Measurements from ENCODE around the gene ALMS1. TPM values are rescaled to one million over a fixed set of nuclear protein-coding genes. Genes with fewer than 3 reads are reported as not detected.

Gene ALMS1
- total and polyA plus RNA-seq, 9 of the 15 experiments (the other 6 are each of a cell fraction or from before 2014, with no cell fraction given): 1.4 to 26.3 (median 13.6) TPM

DNA sequence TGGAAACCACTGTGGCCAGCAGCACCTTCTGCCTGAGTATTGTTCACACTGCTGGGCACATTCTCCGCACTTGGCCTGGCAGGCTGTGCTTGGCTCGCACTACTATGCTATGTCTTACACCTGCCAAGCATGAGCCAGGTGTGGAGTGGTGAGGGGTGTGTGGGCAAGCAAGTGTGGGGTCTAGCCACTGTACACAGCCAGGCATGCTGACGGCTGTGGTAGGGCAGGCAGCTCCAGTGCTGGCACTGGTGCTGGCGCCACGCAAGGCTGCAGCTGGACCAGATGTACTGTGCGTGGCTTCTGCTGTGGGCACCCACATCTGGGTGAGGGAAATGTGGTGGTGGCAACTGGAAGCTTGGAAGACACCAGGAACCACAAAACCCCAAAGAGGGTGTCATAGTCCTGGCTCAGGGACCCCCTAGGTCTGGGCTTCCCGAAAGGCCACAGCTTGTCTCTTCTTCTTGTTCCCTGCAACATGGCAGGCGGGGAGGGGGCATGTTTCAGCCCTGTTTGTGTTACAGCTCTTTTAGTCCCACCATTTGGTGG is 101.5 kb downstream of the ALMS1 start:
- H3K27ac ChIP-seq (ENCODE audit: extremely low read depth, low read depth, low read length): no peak overlapping the region
- H3K9ac ChIP-seq (ENCODE audit: insufficient read depth in 1 of 2, low read depth in 2 of 2, low read length in 2 of 2): no peak overlapping the region
- H3K36me3 ChIP-seq (ENCODE audit: control insufficient read depth, insufficient read depth, low read length): peaks cover 5% of the 10 kb centered on the region; the same call in 1 of the 3 replicates
- no peaks in the 10 kb centered on the region for H3K9me3 ChIP-seq (replicated peaks; ENCODE audit: control insufficient read depth, insufficient read depth, low read depth, low read length)
- no peaks in the 10 kb centered on the region for H3K4me1 ChIP-seq (replicated peaks in 1 of 2; ENCODE audit: control insufficient read depth in 2 of 2, insufficient read depth in 2 of 2, low read length in 2 of 2)
- intact Hi-C loops (cut with micrococcal nuclease): no loop called here
- no peak overlapping the region for H2AFZ ChIP-seq (ENCODE audit: low read depth, low read length)
- 78% methylated on average over 8 of the region's 8 CpGs for WGBS (ENCODE audit: insufficient coverage, low coverage, missing lambda C conversion rate)
- POLR2A ChIA-PET: no interaction called here
- no peaks in the 10 kb centered on the region for H3K27me3 ChIP-seq (ENCODE audit: control insufficient read depth in 2 of 2, insufficient read depth in 2 of 2, low read length in 2 of 2)
- H3K79me2 ChIP-seq (ENCODE audit: control insufficient read depth, insufficient read depth, low read length): no peaks in the 10 kb centered on the region
- in situ Hi-C loops (cut with MboI): no loop called here
- FAIRE-seq (no peak), ATAC-seq (no peak), DNase-seq (ENCODE audit: extremely low read depth in 1 of 4, low spot score in 3 of 4) (no peak)
- H3K9me1 ChIP-seq (ENCODE audit: control insufficient read depth, insufficient read depth, low read length): no peaks in the 10 kb centered on the region
- CTCF ChIA-PET (ENCODE audit: low intra/inter-chr PET ratio): no interaction called here
- no TSS peak for BruUV-seq (replicated peaks)
- no peaks in the 10 kb centered on the region for H4K20me1 ChIP-seq (replicated peaks; ENCODE audit: control insufficient read depth, insufficient read depth, low read length)
- no peak overlapping the region for H3K4me2 ChIP-seq (ENCODE audit: insufficient read depth, low read length)
- no peak overlapping the region for H3K4me3 ChIP-seq
- no peak for TF ChIP-seq ZNF561 (CRISPR knock-in tag; conservative IDR thresholded peaks at IDR 0.05)
- no peak for TF ChIP-seq TCF3 (CRISPR knock-in tag; IDR thresholded peaks at IDR 0.05)
- TF ChIP-seq, protein P1, sequence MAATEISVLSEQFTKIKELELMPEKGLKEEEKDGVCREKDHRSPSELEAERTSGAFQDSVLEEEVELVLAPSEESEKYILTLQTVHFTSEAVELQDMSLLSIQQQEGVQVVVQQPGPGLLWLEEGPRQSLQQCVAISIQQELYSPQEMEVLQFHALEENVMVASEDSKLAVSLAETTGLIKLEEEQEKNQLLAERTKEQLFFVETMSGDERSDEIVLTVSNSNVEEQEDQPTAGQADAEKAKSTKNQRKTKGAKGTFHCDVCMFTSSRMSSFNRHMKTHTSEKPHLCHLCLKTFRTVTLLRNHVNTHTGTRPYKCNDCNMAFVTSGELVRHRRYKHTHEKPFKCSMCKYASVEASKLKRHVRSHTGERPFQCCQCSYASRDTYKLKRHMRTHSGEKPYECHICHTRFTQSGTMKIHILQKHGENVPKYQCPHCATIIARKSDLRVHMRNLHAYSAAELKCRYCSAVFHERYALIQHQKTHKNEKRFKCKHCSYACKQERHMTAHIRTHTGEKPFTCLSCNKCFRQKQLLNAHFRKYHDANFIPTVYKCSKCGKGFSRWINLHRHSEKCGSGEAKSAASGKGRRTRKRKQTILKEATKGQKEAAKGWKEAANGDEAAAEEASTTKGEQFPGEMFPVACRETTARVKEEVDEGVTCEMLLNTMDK (IDR thresholded peaks at IDR 0.05; ENCODE audit: borderline replicate concordance, insufficient read depth, low read depth, low read length, poor library complexity, severe bottlenecking): no peak
- no peak for TF ChIP-seq XRCC4 (IDR thresholded peaks at IDR 0.05; ENCODE audit: extremely low read depth, insufficient read depth, insufficient read length)
- TF ChIP-seq ZNF140 (CRISPR knock-in tag; IDR thresholded peaks at IDR 0.05): no peak
- TF ChIP-seq, protein P2, sequence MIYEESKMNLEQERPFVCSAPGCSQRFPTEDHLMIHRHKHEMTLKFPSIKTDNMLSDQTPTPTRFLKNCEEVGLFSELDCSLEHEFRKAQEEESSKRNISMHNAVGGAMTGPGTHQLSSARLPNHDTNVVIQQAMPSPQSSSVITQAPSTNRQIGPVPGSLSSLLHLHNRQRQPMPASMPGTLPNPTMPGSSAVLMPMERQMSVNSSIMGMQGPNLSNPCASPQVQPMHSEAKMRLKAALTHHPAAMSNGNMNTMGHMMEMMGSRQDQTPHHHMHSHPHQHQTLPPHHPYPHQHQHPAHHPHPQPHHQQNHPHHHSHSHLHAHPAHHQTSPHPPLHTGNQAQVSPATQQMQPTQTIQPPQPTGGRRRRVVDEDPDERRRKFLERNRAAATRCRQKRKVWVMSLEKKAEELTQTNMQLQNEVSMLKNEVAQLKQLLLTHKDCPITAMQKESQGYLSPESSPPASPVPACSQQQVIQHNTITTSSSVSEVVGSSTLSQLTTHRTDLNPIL (CRISPR knock-in tag; IDR thresholded peaks at IDR 0.05): no peak
- TF ChIP-seq, protein P3, sequence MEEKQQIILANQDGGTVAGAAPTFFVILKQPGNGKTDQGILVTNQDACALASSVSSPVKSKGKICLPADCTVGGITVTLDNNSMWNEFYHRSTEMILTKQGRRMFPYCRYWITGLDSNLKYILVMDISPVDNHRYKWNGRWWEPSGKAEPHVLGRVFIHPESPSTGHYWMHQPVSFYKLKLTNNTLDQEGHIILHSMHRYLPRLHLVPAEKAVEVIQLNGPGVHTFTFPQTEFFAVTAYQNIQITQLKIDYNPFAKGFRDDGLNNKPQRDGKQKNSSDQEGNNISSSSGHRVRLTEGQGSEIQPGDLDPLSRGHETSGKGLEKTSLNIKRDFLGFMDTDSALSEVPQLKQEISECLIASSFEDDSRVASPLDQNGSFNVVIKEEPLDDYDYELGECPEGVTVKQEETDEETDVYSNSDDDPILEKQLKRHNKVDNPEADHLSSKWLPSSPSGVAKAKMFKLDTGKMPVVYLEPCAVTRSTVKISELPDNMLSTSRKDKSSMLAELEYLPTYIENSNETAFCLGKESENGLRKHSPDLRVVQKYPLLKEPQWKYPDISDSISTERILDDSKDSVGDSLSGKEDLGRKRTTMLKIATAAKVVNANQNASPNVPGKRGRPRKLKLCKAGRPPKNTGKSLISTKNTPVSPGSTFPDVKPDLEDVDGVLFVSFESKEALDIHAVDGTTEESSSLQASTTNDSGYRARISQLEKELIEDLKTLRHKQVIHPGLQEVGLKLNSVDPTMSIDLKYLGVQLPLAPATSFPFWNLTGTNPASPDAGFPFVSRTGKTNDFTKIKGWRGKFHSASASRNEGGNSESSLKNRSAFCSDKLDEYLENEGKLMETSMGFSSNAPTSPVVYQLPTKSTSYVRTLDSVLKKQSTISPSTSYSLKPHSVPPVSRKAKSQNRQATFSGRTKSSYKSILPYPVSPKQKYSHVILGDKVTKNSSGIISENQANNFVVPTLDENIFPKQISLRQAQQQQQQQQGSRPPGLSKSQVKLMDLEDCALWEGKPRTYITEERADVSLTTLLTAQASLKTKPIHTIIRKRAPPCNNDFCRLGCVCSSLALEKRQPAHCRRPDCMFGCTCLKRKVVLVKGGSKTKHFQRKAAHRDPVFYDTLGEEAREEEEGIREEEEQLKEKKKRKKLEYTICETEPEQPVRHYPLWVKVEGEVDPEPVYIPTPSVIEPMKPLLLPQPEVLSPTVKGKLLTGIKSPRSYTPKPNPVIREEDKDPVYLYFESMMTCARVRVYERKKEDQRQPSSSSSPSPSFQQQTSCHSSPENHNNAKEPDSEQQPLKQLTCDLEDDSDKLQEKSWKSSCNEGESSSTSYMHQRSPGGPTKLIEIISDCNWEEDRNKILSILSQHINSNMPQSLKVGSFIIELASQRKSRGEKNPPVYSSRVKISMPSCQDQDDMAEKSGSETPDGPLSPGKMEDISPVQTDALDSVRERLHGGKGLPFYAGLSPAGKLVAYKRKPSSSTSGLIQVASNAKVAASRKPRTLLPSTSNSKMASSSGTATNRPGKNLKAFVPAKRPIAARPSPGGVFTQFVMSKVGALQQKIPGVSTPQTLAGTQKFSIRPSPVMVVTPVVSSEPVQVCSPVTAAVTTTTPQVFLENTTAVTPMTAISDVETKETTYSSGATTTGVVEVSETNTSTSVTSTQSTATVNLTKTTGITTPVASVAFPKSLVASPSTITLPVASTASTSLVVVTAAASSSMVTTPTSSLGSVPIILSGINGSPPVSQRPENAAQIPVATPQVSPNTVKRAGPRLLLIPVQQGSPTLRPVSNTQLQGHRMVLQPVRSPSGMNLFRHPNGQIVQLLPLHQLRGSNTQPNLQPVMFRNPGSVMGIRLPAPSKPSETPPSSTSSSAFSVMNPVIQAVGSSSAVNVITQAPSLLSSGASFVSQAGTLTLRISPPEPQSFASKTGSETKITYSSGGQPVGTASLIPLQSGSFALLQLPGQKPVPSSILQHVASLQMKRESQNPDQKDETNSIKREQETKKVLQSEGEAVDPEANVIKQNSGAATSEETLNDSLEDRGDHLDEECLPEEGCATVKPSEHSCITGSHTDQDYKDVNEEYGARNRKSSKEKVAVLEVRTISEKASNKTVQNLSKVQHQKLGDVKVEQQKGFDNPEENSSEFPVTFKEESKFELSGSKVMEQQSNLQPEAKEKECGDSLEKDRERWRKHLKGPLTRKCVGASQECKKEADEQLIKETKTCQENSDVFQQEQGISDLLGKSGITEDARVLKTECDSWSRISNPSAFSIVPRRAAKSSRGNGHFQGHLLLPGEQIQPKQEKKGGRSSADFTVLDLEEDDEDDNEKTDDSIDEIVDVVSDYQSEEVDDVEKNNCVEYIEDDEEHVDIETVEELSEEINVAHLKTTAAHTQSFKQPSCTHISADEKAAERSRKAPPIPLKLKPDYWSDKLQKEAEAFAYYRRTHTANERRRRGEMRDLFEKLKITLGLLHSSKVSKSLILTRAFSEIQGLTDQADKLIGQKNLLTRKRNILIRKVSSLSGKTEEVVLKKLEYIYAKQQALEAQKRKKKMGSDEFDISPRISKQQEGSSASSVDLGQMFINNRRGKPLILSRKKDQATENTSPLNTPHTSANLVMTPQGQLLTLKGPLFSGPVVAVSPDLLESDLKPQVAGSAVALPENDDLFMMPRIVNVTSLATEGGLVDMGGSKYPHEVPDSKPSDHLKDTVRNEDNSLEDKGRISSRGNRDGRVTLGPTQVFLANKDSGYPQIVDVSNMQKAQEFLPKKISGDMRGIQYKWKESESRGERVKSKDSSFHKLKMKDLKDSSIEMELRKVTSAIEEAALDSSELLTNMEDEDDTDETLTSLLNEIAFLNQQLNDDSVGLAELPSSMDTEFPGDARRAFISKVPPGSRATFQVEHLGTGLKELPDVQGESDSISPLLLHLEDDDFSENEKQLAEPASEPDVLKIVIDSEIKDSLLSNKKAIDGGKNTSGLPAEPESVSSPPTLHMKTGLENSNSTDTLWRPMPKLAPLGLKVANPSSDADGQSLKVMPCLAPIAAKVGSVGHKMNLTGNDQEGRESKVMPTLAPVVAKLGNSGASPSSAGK (IDR thresholded peaks at IDR 0.05): no peak

All from K562 (cell line).